BJ (cell line): ENCODE results near the gene IGSF23. TPM values are rescaled to one million over a fixed set of nuclear protein-coding genes. Genes with fewer than 3 reads are reported as not detected.
A peak's percentile ranks its signal among the peaks of the same experiment; 100 is the strongest.
"Not testable (repeated sequence)": the region's sequence is repeated elsewhere in the genome, so short reads cannot be mapped to it uniquely, and the experiment has no call there.

Experiments used
- CTCF ChIA-PET: fragments of 350-600 bp; formaldehyde crosslinking; extraction: SDS; loops from one replicate; lab custom pipeline; 2021; ENCODE audit warnings: antibody characterized with exemption, inconsistent platforms; lab: Yijun Ruan, JAX
- POLR2A ChIA-PET: fragments of 300-600 bp; sonication (Branson Sonifier 250); formaldehyde crosslinking; extraction: SDS; loops from one replicate; lab custom pipeline; 2021; ENCODE audit warnings: antibody characterized with exemption; lab: Charles Lee
- DNase-seq: peaks from one replicate; pipeline ENCODE4 v3.0.0-alpha.2; 2011; ENCODE audit warnings: low read depth
- H3K27me3 ChIP-seq: 2 replicates; pipeline ENCODE4 v1.6.0; 2011; ENCODE audit warnings: low read length; ENCODE audit not compliant: control insufficient read depth, insufficient read depth
- H3K36me3 ChIP-seq: 2 replicates; pipeline ENCODE4 v1.5.1; 2011; ENCODE audit warnings: low read length; ENCODE audit not compliant: control insufficient read depth, insufficient read depth
- H3K4me3 ChIP-seq: 2 replicates; pipeline ENCODE4 v1.5.1; 2011; ENCODE audit warnings: low read depth, mild to moderate bottlenecking, control low read depth, low read length
- polyA plus RNA-seq: library from polyadenylated mRNA; depleted of rRNA; stranded (reverse); fragments of >200 nt; gene quantifications from 2 replicates; pipeline ENCODE4 v1.2.3, GENCODE V29; 2011; rRNA removed
- small RNA-seq: library from RNA; depleted of rRNA; stranded (forward); fragments of <200 nt; gene quantifications from one replicate; pipeline ENCODE3, GENCODE V24; 2012; ENCODE audit warnings: low replicate concordance, low read depth; ENCODE audit not compliant: insufficient read length
- TF ChIP-seq, protein P1 (sequence below): IDR thresholded peaks from 2 replicates; pipeline ENCODE4 v1.5.1; 2011; ENCODE audit warnings: low read depth, mild to moderate bottlenecking, control low read depth, inconsistent platforms, low read length, moderate library complexity; ENCODE audit not compliant: insufficient read depth

IGSF23 gene
- polyA plus RNA-seq, 1 experiment: 0.21 TPM

DNA sequence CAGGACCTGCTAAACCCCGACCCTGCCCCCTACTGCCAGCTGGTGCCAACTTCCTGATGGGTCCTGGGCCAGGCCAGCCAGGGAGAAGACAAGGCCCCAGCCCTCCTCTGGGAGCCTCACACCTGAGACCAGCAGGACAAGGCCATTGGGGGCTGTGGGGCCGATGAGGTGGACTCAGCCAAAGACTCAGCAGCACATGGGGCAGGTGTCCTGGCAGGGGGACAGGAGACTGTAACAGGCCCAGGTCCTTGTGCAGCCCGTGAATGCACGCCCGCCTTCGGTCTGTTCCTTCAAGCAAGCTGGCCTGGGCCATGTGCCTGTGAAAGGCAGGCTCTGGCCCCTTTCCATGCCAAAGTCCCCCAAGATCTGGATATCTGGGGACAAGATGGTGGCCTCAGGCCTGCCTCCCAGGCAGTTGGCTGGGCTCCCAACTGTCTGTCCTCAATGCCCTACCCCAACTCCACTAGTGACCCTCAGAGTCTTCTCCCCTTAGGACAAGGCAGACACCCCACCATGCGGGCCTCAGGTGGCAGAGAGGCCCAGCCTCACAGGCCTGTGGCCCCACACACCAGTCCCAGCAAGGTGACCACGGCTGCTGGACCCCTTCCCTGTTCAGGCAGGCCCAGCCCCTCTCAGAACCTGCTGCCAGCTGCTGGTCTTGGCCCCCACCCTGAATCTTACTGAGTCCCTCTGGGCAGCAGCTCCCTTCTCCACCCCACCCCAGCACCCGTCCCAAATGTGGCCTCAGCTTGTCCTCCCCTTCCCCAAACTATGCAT is 70.3 kb downstream of the IGSF23 start:
- ChIA-PET CTCF (interaction anchor here (1.2 to 2.3 kb wide), 2 partner anchors 29 to 113 kb away, joined by 3 to 7 read pairs; no protein-coding TSS in a partner anchor), POLR2A (no interaction called here)
- no peak overlapping the region for H3K4me3 ChIP-seq
- TF ChIP-seq, protein P1, sequence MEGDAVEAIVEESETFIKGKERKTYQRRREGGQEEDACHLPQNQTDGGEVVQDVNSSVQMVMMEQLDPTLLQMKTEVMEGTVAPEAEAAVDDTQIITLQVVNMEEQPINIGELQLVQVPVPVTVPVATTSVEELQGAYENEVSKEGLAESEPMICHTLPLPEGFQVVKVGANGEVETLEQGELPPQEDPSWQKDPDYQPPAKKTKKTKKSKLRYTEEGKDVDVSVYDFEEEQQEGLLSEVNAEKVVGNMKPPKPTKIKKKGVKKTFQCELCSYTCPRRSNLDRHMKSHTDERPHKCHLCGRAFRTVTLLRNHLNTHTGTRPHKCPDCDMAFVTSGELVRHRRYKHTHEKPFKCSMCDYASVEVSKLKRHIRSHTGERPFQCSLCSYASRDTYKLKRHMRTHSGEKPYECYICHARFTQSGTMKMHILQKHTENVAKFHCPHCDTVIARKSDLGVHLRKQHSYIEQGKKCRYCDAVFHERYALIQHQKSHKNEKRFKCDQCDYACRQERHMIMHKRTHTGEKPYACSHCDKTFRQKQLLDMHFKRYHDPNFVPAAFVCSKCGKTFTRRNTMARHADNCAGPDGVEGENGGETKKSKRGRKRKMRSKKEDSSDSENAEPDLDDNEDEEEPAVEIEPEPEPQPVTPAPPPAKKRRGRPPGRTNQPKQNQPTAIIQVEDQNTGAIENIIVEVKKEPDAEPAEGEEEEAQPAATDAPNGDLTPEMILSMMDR: no peak
- H3K27me3 ChIP-seq: no peaks in the 10 kb centered on the region
- peaks cover 7% of the 10 kb centered on the region; the same call in 1 of the 2 replicates for H3K36me3 ChIP-seq
- DNase-seq: no peak

DNA sequence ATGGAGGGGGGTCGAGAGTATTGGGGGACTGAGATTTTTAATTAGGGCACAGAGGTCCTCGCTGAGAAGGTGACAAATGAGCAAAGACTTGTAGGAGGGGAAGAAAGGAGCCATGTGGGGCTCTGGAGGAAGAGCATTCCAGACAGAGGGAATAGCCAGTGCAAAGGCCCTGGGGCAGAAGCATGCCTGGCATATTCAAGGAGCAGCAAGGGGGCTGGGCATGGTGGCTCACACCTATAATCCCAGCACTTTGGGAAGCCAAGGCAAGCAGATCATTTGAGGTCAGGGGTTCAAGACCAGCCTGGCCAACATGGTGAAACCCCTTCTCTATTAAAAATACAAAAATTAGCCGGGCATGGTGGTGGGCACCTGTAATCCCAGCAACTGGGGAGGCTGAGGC is 71.0 kb downstream of the IGSF23 start:
- H3K36me3 ChIP-seq, POLR2A ChIA-PET, DNase-seq, H3K4me3 ChIP-seq, H3K27me3 ChIP-seq: not testable (repeated sequence)
- CTCF ChIA-PET: interaction anchor here (1.2 kb wide), 1 partner anchor 30 kb away, joined by 3 read pairs; no protein-coding TSS in a partner anchor

DNA sequence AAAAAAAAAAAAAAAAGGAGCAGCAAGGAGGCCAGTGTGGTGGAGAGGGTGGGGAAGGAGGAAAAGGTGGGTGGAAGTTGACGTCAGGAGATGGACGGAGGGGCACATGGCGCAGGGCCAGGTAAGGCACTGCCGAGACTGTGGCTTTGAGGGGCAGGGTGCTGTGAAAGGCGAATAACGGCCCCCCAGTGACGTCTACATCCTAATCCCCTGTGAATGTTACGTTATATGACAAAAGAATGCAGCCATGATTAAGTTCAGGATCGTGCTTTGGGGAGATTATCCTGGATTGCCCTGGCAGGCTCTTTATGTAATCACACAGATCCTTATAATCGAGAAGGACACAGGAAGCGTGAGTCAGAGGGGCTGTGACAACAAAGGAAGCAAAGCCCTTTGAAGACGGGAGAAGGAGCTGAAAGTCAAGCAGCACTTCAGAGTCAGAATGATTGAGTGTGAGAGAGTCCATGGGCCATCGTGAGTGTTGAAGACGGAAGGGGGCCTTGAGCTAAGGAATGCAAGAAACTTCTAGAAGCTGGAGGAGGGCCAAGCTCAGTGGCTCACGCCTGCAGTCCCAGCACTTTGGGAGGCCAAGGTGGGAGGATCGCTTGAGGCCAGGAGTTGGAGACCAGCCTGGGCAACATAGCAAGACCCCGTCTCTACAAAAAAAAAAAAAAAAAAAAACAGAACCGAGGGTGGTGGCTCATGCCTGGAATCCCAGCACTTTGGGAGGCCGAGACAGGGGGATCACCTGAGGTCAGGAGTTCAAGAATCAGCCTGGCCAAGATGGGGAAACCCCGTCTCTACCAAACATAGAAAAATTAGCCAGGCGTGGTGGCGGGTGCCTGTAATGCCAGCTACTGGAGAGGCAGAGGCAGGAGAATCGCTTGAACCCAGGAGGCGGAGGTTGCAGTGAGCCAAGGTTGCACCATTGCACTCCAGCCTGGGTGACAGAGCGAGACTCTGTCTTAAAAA is 71.8 kb downstream of the IGSF23 start:
- ChIA-PET CTCF (interaction anchor here (0.8 to 1.0 kb wide), 4 partner anchors 11 to 159 kb away, joined by 3 to 4 read pairs (median 3); no protein-coding TSS in a partner anchor), POLR2A (no interaction called here)
- peaks cover 6% of the 10 kb centered on the region; the same call in 1 of the 2 replicates for H3K36me3 ChIP-seq
- no peaks in the 10 kb centered on the region for H3K27me3 ChIP-seq
- H3K4me3 ChIP-seq: no peak overlapping the region
- peak; percentile 57 for DNase-seq
- TF ChIP-seq, protein P1: no peak

DNA sequence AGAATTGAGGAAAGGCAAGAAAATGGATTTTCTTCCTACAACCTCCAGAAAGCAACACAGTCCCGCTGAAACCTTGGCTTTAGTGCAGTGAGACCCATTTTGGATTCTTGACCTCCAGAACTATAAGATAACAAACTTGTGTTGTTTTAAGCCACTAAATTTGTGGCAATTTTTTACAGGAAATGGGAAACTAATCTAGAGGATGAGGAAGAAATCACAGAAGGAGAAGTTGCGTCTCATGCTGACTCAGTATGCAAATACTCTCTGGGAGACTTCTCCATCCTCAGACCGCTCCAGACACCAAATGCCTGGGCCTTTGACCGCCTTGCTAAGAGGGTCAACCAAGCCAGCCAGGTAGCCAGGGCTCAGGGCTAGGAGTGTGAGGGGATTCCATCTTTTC is 72.5 kb downstream of the IGSF23 start:
- CTCF ChIA-PET: interaction anchor here (0.8 to 1.0 kb wide), 4 partner anchors 10 to 158 kb away, joined by 3 to 4 read pairs (median 3); no protein-coding TSS in a partner anchor
- Histone ChIP-seq H3K4me3 (no peak overlapping the region), H3K27me3 (no peaks in the 10 kb centered on the region), H3K36me3 (peaks cover 4% of the 10 kb centered on the region; the same call in 1 of the 2 replicates)
- no peak for DNase-seq
- POLR2A ChIA-PET: no interaction called here
- TF ChIP-seq, protein P1: no peak

Small RNA genes within 50 kb of the gene (small RNA-seq; reads per million reads assigned to genes)
- gene AC243964.1: not detected

Other genes starting within 250 kb of the IGSF23 start
- 1.3 and 2.4 TPM in 2 replicates for gene ZNF285, start 212.0 kb upstream of the IGSF23 start, polyA plus RNA-seq
- gene ZNF229, start 165.1 kb upstream of the IGSF23 start, polyA plus RNA-seq: 4.5 and 8.4 TPM in 2 replicates
- 0.80 and 1.2 TPM in 2 replicates for gene ZNF180, start 113.0 kb upstream of the IGSF23 start, polyA plus RNA-seq
- gene CEACAM20, start 83.9 kb upstream of the IGSF23 start, polyA plus RNA-seq: not detected in 2 replicates
- 84.4 and 129 TPM in 2 replicates for gene PVR, start 30.3 kb downstream of the IGSF23 start, polyA plus RNA-seq
- 6.1 and 8.9 TPM in 2 replicates for gene CEACAM19, start 57.9 kb downstream of the IGSF23 start, polyA plus RNA-seq
- not detected in 2 replicates for gene CEACAM16, start 85.6 kb downstream of the IGSF23 start, polyA plus RNA-seq
- 5.0 and 9.1 TPM in 2 replicates for gene BCL3, start 135.1 kb downstream of the IGSF23 start, polyA plus RNA-seq
- gene CBLC, start 164.3 kb downstream of the IGSF23 start, polyA plus RNA-seq: not detected in 2 replicates
- gene BCAM, start 195.5 kb downstream of the IGSF23 start, polyA plus RNA-seq: 4.7 and 8.9 TPM in 2 replicates
- gene NECTIN2, start 232.7 kb downstream of the IGSF23 start, polyA plus RNA-seq: 80.6 and 107 TPM in 2 replicates